ENCODE measurements around the gene REV1. TPM values are rescaled to one million over a fixed set of nuclear protein-coding genes. Genes with fewer than 3 reads are reported as not detected.

Gene REV1
- total RNA-seq (10 to 100 TPM; 50.8 to 69.0 TPM), polyA plus RNA-seq (10 to 100 TPM in 1 of 2 donors, 1 to 10 TPM in 1; 5.6 to 25.7 TPM)
- long read RNA-seq, donor 1, partial matches to known transcripts, result 9 of 19 reads
- long read RNA-seq, donor 1, other reads (novel, unspliced or antisense), result 9 of 19 reads
- long read RNA-seq, donor 2, partial matches to known transcripts, result 13 of 21 reads
- long read RNA-seq, donor 2, other reads (novel, unspliced or antisense), result 8 of 21 reads

GRCh38 chr2:99489761-99490622 lies at the start of gene REV1:
Gene REV1, minus strand, starts transcription at chr2:99490017. Its CDS starts 25,042 bp downstream, at chr2:99464975.
- DNase-seq (peak; percentile 95 to 97), ATAC-seq (ENCODE audit: low FRiP score) (peak; percentile 97)
- intact Hi-C loops (cut with DNase I), result loop anchor here (1.0 to 10.0 kb wide), 5 partner anchors 55 to 425 kb away; partner anchors contain the start of genes TXNDC9 (in 2 of the 2), EIF5B (in 1 of the 2), MITD1 (in 1 of the 2) and MRPL30 (in 1 of the 2)
- Histone ChIP-seq H3K4me1 (ENCODE audit: control insufficient read depth in 1 of 2, insufficient read depth in 2 of 2, low read length in 2 of 2) (no peaks in the 10 kb centered on the region), H3K4me3 (ENCODE audit: low read length in 2 of 2) (peak within 1 kb of the TSS; percentile 72 to 96), H3K27me3 (ENCODE audit: control insufficient read depth in 1 of 2, insufficient read depth in 2 of 2, low read length in 1 of 2) (no peaks in the 10 kb centered on the region), H3K9me3 (ENCODE audit: control insufficient read depth, low read length) (no peaks in the 10 kb centered on the region), H3K36me3 (ENCODE audit: control insufficient read depth in 1 of 2, insufficient read depth in 2 of 2, low read length in 1 of 2) (no peaks in the 10 kb centered on the region), H3K27ac (ENCODE audit: low read depth in 1 of 2, low read length in 2 of 2) (peak within 1 kb of the TSS; percentile 68)
- WGBS, 2 donors, result 0 to 1% methylated on average over 34 to 113 of the region's 113 CpGs

GRCh38 chr2:99537910-99538485 lies 48.2 kb upstream of the REV1 start:
- H3K4me1 ChIP-seq (ENCODE audit: control insufficient read depth in 1 of 2, insufficient read depth in 2 of 2, low read length in 2 of 2), result no peaks in the 10 kb centered on the region
- intact Hi-C loops (cut with DNase I), result no loop called here
- no peaks in the 10 kb centered on the region for H3K27me3 ChIP-seq (ENCODE audit: control insufficient read depth in 1 of 2, insufficient read depth in 2 of 2, low read length in 1 of 2)
- H3K4me3 ChIP-seq (ENCODE audit: low read length in 2 of 2), result no peak overlapping the region
- H3K27ac ChIP-seq (ENCODE audit: low read depth in 1 of 2, low read length in 2 of 2), result no peak overlapping the region
- WGBS, 2 donors, result 91 to 94% methylated on average over 4 of the region's 4 CpGs
- no peak for DNase-seq
- no peak for ATAC-seq (ENCODE audit: low FRiP score)
- H3K36me3 ChIP-seq (ENCODE audit: control insufficient read depth in 1 of 2, insufficient read depth in 2 of 2, low read length in 1 of 2), result no peaks in the 10 kb centered on the region
- H3K9me3 ChIP-seq (ENCODE audit: control insufficient read depth, low read length), result peaks cover 2% of the 10 kb centered on the region

GRCh38 chr2:99524056-99524455 lies 34.2 kb upstream of the REV1 start:
- DNase-seq (no peak), ATAC-seq (ENCODE audit: low FRiP score) (no peak)
- H3K27ac ChIP-seq (ENCODE audit: low read depth in 1 of 2, low read length in 2 of 2), result no peak overlapping the region
- intact Hi-C loops (cut with DNase I), result no loop called here
- no peak overlapping the region for H3K4me3 ChIP-seq (ENCODE audit: low read length in 2 of 2)
- WGBS, 2 donors, result 91 to 92% methylated on average over 2 of the region's 2 CpGs
- H3K4me1 ChIP-seq (ENCODE audit: control insufficient read depth in 1 of 2, insufficient read depth in 2 of 2, low read length in 2 of 2), result no peaks in the 10 kb centered on the region
- peaks cover 2% of the 10 kb centered on the region for H3K9me3 ChIP-seq (ENCODE audit: control insufficient read depth, low read length)
- no peaks in the 10 kb centered on the region for H3K36me3 ChIP-seq (ENCODE audit: control insufficient read depth in 1 of 2, insufficient read depth in 2 of 2, low read length in 1 of 2)
- H3K27me3 ChIP-seq (ENCODE audit: control insufficient read depth in 1 of 2, insufficient read depth in 2 of 2, low read length in 1 of 2), result no peaks in the 10 kb centered on the region

GRCh38 chr2:99522157-99522556 lies 32.3 kb upstream of the REV1 start:
- Histone ChIP-seq H3K27ac (ENCODE audit: low read depth in 1 of 2, low read length in 2 of 2) (no peak overlapping the region), H3K27me3 (ENCODE audit: control insufficient read depth in 1 of 2, insufficient read depth in 2 of 2, low read length in 1 of 2) (no peaks in the 10 kb centered on the region), H3K4me1 (ENCODE audit: control insufficient read depth in 1 of 2, insufficient read depth in 2 of 2, low read length in 2 of 2) (no peaks in the 10 kb centered on the region), H3K4me3 (ENCODE audit: low read length in 2 of 2) (no peak overlapping the region), H3K9me3 (ENCODE audit: control insufficient read depth, low read length) (peaks cover 2% of the 10 kb centered on the region), H3K36me3 (ENCODE audit: control insufficient read depth in 1 of 2, insufficient read depth in 2 of 2, low read length in 1 of 2) (no peaks in the 10 kb centered on the region)
- no peak for DNase-seq
- no peak for ATAC-seq (ENCODE audit: low FRiP score)
- 97% methylated on average over 2 of the region's 2 CpGs for WGBS, 2 donors
- intact Hi-C loops (cut with DNase I), result no loop called here

GRCh38 chr2:99520813-99521212 lies 31.0 kb upstream of the REV1 start:
- Histone ChIP-seq H3K27ac (ENCODE audit: low read depth in 1 of 2, low read length in 2 of 2) (no peak overlapping the region), H3K4me1 (ENCODE audit: control insufficient read depth in 1 of 2, insufficient read depth in 2 of 2, low read length in 2 of 2) (no peaks in the 10 kb centered on the region), H3K9me3 (ENCODE audit: control insufficient read depth, low read length) (peaks cover 2% of the 10 kb centered on the region), H3K36me3 (ENCODE audit: control insufficient read depth in 1 of 2, insufficient read depth in 2 of 2, low read length in 1 of 2) (no peaks in the 10 kb centered on the region), H3K27me3 (ENCODE audit: control insufficient read depth in 1 of 2, insufficient read depth in 2 of 2, low read length in 1 of 2) (no peaks in the 10 kb centered on the region), H3K4me3 (ENCODE audit: low read length in 2 of 2) (no peak overlapping the region)
- WGBS, 2 donors, result 83 to 84% methylated on average over 3 of the region's 3 CpGs
- no peak for DNase-seq
- ATAC-seq (ENCODE audit: low FRiP score), result no peak
- intact Hi-C loops (cut with DNase I), result no loop called here

GRCh38 chr2:99520195-99520594 lies 30.4 kb upstream of the REV1 start:
- no peak for ATAC-seq (ENCODE audit: low FRiP score)
- Histone ChIP-seq H3K27ac (ENCODE audit: low read depth in 1 of 2, low read length in 2 of 2) (no peak overlapping the region), H3K9me3 (ENCODE audit: control insufficient read depth, low read length) (peaks cover 2% of the 10 kb centered on the region), H3K4me3 (ENCODE audit: low read length in 2 of 2) (no peak overlapping the region), H3K36me3 (ENCODE audit: control insufficient read depth in 1 of 2, insufficient read depth in 2 of 2, low read length in 1 of 2) (no peaks in the 10 kb centered on the region), H3K4me1 (ENCODE audit: control insufficient read depth in 1 of 2, insufficient read depth in 2 of 2, low read length in 2 of 2) (no peaks in the 10 kb centered on the region), H3K27me3 (ENCODE audit: control insufficient read depth in 1 of 2, insufficient read depth in 2 of 2, low read length in 1 of 2) (no peaks in the 10 kb centered on the region)
- intact Hi-C loops (cut with DNase I), result no loop called here
- DNase-seq, result no peak
- WGBS, 2 donors, result 91 to 95% methylated on average over 4 of the region's 4 CpGs

- intact Hi-C loops (cut with DNase I), result no loop called here
- no peaks in the 10 kb centered on the region for H3K36me3 ChIP-seq (ENCODE audit: control insufficient read depth in 1 of 2, insufficient read depth in 2 of 2, low read length in 1 of 2)
- H3K27ac ChIP-seq (ENCODE audit: low read depth in 1 of 2, low read length in 2 of 2), result no peak overlapping the region
- H3K4me3 ChIP-seq (ENCODE audit: low read length in 2 of 2), result no peak overlapping the region
- no peaks in the 10 kb centered on the region for H3K9me3 ChIP-seq (ENCODE audit: control insufficient read depth, low read length)
- ATAC-seq (ENCODE audit: low FRiP score), result no peak
- H3K27me3 ChIP-seq (ENCODE audit: control insufficient read depth in 1 of 2, insufficient read depth in 2 of 2, low read length in 1 of 2), result no peaks in the 10 kb centered on the region
- DNase-seq, result no peak
- 90 to 92% methylated on average over 4 of the region's 4 CpGs for WGBS, 2 donors
- H3K4me1 ChIP-seq (ENCODE audit: control insufficient read depth in 1 of 2, insufficient read depth in 2 of 2, low read length in 2 of 2), result peaks cover 0 to 3% of the 10 kb centered on the region in 2 donors
Observed at GRCh38 chr2:99514357-99514756, 24.5 kb upstream of the REV1 start.

GRCh38 chr2:99512181-99512591 lies 22.4 kb upstream of the REV1 start:
- Histone ChIP-seq H3K36me3 (ENCODE audit: control insufficient read depth in 1 of 2, insufficient read depth in 2 of 2, low read length in 1 of 2) (no peaks in the 10 kb centered on the region), H3K4me1 (ENCODE audit: control insufficient read depth in 1 of 2, insufficient read depth in 2 of 2, low read length in 2 of 2) (peaks cover 0 to 3% of the 10 kb centered on the region in 2 donors), H3K27me3 (ENCODE audit: control insufficient read depth in 1 of 2, insufficient read depth in 2 of 2, low read length in 1 of 2) (no peaks in the 10 kb centered on the region), H3K4me3 (ENCODE audit: low read length in 2 of 2) (no peak overlapping the region), H3K9me3 (ENCODE audit: control insufficient read depth, low read length) (no peaks in the 10 kb centered on the region), H3K27ac (ENCODE audit: low read depth in 1 of 2, low read length in 2 of 2) (no peak overlapping the region)
- DNase-seq (no peak), ATAC-seq (ENCODE audit: low FRiP score) (no peak)
- intact Hi-C loops (cut with DNase I), result no loop called here
- 7 to 14% methylated on average over 1 of the region's 1 CpG for WGBS, 2 donors
